ENCODE data around the gene SMAD1. TPM values are rescaled to one million over a fixed set of nuclear protein-coding genes. Genes with fewer than 3 reads are reported as not detected.

The SMAD1 gene
- total RNA-seq, 2 donors from 2014 or later: 35.3 to 45.5 TPM

DNA sequence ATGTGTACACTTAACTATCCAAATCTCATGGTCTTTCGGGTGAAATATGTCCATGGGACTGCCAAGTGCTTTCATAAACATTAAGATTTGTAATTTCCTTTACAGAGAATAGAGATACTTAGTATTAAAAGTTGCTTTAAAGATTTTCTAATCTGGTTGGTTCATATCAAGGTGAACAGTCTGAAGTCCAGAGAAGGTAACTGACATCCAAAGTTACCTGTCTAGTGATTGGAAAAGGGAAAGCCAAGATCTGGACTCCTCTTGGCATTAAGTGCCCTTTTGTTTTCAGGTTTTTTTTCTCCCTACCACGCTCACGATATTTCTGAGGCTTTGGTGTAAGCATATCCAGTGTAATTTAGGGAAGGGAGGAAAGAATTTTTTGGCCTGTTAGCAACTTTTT lies 5.0 kb downstream of the SMAD1 start:
- Histone ChIP-seq H3K4me3 (no peak overlapping the region), H3K27ac (no peak overlapping the region), H3K9me3 (no peaks in the 10 kb centered on the region), H3K36me3 (replicated peaks in 1 of 2; ENCODE audit: insufficient read depth in 1 of 2, low read depth in 2 of 2) (no peaks in the 10 kb centered on the region), H3K27me3 (no peaks in the 10 kb centered on the region), H3K4me1 (peaks cover 43% of the 10 kb centered on the region)
- WGBS, 2 donors: 11 to 16% methylated on average over 3 of the region's 3 CpGs
- DNase-seq (no peak), ATAC-seq (no peak)
- TF ChIP-seq POLR2A (IDR thresholded peaks at IDR 0.05): no peak
- TF ChIP-seq, protein P1, sequence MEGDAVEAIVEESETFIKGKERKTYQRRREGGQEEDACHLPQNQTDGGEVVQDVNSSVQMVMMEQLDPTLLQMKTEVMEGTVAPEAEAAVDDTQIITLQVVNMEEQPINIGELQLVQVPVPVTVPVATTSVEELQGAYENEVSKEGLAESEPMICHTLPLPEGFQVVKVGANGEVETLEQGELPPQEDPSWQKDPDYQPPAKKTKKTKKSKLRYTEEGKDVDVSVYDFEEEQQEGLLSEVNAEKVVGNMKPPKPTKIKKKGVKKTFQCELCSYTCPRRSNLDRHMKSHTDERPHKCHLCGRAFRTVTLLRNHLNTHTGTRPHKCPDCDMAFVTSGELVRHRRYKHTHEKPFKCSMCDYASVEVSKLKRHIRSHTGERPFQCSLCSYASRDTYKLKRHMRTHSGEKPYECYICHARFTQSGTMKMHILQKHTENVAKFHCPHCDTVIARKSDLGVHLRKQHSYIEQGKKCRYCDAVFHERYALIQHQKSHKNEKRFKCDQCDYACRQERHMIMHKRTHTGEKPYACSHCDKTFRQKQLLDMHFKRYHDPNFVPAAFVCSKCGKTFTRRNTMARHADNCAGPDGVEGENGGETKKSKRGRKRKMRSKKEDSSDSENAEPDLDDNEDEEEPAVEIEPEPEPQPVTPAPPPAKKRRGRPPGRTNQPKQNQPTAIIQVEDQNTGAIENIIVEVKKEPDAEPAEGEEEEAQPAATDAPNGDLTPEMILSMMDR (IDR thresholded peaks at IDR 0.05): no peak
- intact Hi-C loops (cut with DNase I): no loop called here

DNA sequence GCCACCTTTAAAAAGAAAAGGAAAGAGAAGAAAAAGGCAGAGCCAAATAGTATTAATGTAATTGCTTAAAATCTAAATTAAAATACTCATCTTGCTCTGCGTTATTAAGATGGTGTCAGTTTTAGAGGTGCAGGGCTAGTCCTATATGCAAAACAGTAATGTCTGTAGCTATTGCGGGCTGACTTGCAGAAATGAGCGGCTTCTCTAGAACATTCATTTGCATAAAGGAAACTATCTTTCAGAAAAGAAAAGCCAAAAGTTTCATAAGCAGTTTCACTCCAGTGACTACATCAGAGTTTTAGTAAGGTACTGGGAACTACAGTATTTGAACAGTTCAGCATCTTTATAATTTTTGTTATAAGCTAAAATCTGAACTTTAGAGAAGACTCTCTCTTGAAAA lies 6.0 kb downstream of the SMAD1 start:
- intact Hi-C loops (cut with DNase I): no loop called here
- Histone ChIP-seq H3K9me3 (no peaks in the 10 kb centered on the region), H3K4me3 (no peak overlapping the region), H3K27ac (no peak overlapping the region), H3K36me3 (replicated peaks in 1 of 2; ENCODE audit: insufficient read depth in 1 of 2, low read depth in 2 of 2) (no peaks in the 10 kb centered on the region), H3K4me1 (peaks cover 49% of the 10 kb centered on the region), H3K27me3 (no peaks in the 10 kb centered on the region)
- WGBS, 2 donors: 73 to 87% methylated on average over 3 of the region's 3 CpGs
- DNase-seq: no peak
- TF ChIP-seq, protein P1 (IDR thresholded peaks at IDR 0.05): no peak
- TF ChIP-seq POLR2A (IDR thresholded peaks at IDR 0.05): no peak
- ATAC-seq: no peak

DNA sequence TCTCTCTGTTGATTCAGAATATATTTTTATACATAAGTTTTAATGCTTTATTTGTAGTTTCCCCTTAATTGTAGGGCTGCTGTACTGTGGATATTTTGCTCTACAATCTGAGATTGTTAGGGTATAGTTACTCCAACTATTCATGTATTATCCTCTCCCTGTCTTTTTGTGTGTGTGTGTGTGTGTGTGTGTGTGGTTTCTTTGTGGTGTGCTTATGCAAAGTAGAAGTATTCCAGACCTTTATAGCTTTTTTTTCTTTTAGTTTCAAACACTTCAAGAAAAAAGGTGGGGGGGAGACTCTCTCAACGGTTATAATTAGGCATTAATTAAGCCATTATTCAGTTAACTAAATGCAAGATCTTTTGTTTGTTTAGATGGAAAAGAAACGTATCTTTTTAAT lies 6.7 kb downstream of the SMAD1 start:
- H3K27me3 ChIP-seq: no peaks in the 10 kb centered on the region
- peaks cover 52% of the 10 kb centered on the region for H3K4me1 ChIP-seq
- no peaks in the 10 kb centered on the region for H3K9me3 ChIP-seq
- ATAC-seq (no peak), DNase-seq (no peak)
- H3K27ac ChIP-seq: no peak overlapping the region
- no peak overlapping the region for H3K4me3 ChIP-seq
- intact Hi-C loops (cut with DNase I): no loop called here
- no peaks in the 10 kb centered on the region for H3K36me3 ChIP-seq (replicated peaks in 1 of 2; ENCODE audit: insufficient read depth in 1 of 2, low read depth in 2 of 2)
- WGBS, 2 donors: 63 to 71% methylated on average over 2 of the region's 2 CpGs
- no peak for TF ChIP-seq POLR2A (IDR thresholded peaks at IDR 0.05)
- TF ChIP-seq, protein P1 (IDR thresholded peaks at IDR 0.05): no peak

DNA sequence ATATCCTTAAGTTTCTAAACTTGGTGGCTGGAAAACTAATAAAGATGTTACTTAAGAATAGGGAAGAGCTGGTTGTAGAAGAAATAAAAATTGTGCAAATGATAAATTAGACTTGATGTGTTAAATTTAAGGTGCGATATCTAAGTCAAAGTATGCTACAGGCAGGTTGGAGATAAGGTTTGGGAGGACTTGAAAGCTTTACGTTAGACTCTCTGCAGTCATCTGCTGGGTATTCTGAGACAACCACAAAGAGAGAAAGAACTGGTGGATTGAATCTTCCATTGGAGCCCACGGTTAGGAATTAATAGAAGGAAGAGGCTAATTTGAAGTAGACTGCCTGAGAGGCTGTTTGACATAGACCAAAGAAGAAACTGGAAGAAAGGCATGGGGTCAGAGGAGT lies 7.9 kb downstream of the SMAD1 start:
- Histone ChIP-seq H3K36me3 (replicated peaks in 1 of 2; ENCODE audit: insufficient read depth in 1 of 2, low read depth in 2 of 2) (no peaks in the 10 kb centered on the region), H3K27ac (no peak overlapping the region), H3K27me3 (no peaks in the 10 kb centered on the region), H3K4me1 (peaks cover 42% of the 10 kb centered on the region), H3K9me3 (no peaks in the 10 kb centered on the region), H3K4me3 (no peak overlapping the region)
- DNase-seq (no peak), ATAC-seq (no peak)
- 90 to 91% methylated on average over 3 of the region's 3 CpGs for WGBS, 2 donors
- intact Hi-C loops (cut with DNase I): no loop called here
- TF ChIP-seq POLR2A (IDR thresholded peaks at IDR 0.05): no peak
- TF ChIP-seq, protein P1 (IDR thresholded peaks at IDR 0.05): no peak

DNA sequence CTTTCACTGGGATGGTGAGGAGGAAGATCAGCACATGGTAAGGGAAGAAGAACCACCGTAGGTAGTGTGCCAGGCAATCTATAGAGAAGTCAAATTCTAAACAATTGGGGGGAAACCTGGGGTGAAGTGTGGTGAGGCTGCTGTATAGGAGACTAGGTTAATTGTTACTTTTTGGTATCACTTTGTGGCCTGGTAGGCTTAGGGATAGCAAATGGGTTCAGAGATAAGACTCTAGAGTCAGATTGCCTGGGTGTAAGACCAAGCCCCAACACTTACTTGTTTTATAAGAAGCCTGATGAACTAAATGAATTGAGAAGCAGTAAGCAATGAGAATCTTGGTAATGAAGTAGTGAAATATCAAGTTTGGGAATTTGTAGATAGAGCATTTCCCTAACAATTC lies 8.7 kb downstream of the SMAD1 start:
- Histone ChIP-seq H3K27me3 (no peaks in the 10 kb centered on the region), H3K4me3 (no peak overlapping the region), H3K4me1 (peaks cover 37% of the 10 kb centered on the region), H3K27ac (no peak overlapping the region), H3K9me3 (no peaks in the 10 kb centered on the region), H3K36me3 (replicated peaks in 1 of 2; ENCODE audit: insufficient read depth in 1 of 2, low read depth in 2 of 2) (no peaks in the 10 kb centered on the region)
- TF ChIP-seq, protein P1 (IDR thresholded peaks at IDR 0.05): no peak
- no peak for TF ChIP-seq POLR2A (IDR thresholded peaks at IDR 0.05)
- ATAC-seq: no peak
- WGBS, 2 donors: 90 to 93% methylated on average over 1 of the region's 1 CpG
- intact Hi-C loops (cut with DNase I): no loop called here
- DNase-seq: no peak
